HepG2 (cell line): Measurements from ENCODE around the gene PIN4. TPM values are rescaled to one million over a fixed set of nuclear protein-coding genes. Genes with fewer than 3 reads are reported as not detected.

ENCODE experiments used
- ATAC-seq: fragments of 200-7000 bp; cut with Tn5 transposase; 3 replicates; pipeline ENCODE4 v1.9.1; 2020; ENCODE audit warnings: mild to moderate bottlenecking, moderate library complexity
- BruUV-seq: library from RNA; stranded (reverse); fragments of 400-500 nt; replicated peaks from 2 replicates; lab custom pipeline; 2021; lab: Mats Ljungman, UMichigan
- CTCF ChIA-PET: fragments of 300-600 bp; formaldehyde crosslinking; extraction: SDS; loops from one replicate; lab custom pipeline; 2021; ENCODE audit warnings: low total read pairs, inconsistent platforms, low intra/inter-chr PET ratio; lab: Yijun Ruan, JAX
- POLR2A ChIA-PET: fragments of 350-600 bp; sonication (Branson Sonifier 250); formaldehyde crosslinking; loops from one replicate; lab custom pipeline; 2020; ENCODE audit warnings: antibody characterized with exemption, inconsistent platforms; lab: Yijun Ruan, JAX
- DNase-seq: peaks from one replicate; pipeline ENCODE4 v3.0.0-alpha.2; 2015; ENCODE audit warnings: low spot score
- FAIRE-seq: peaks from 3 replicates; lab custom pipeline; 2011; peaks lifted over from hg19 to GRCh38; lab: Jason Lieb, UNC
- H2AFZ ChIP-seq: one replicate; pipeline ENCODE4 v1.6.1; 2011; ENCODE audit warnings: low read length, inconsistent platforms
- H3K27ac ChIP-seq: fragments of 300-600 bp; 3 replicates; pipeline ENCODE4 v1.8.0; 2011; ENCODE audit warnings: mixed run types, mild to moderate bottlenecking, mixed read lengths, low read length, inconsistent platforms; ENCODE audit not compliant: insufficient read depth; ENCODE audit errors: extremely low read length
- H3K27me3 ChIP-seq, 2 experiments: fragments of 200-600 bp in 1 of 2; 2 replicates in 1 of 2; 3 replicates in 1 of 2; pipeline versions ENCODE4 v1.6.0 to v1.8.0; 2011; ENCODE audit warnings: low read length in 2 of 2, mild to moderate bottlenecking in 2 of 2, moderate library complexity in 2 of 2, inconsistent platforms in 1 of 2; ENCODE audit not compliant: insufficient read depth in 2 of 2, control insufficient read depth in 1 of 2
- H3K36me3 ChIP-seq, 2 experiments: fragments of 200-600 bp in 1 of 2; replicated peaks in 1 of 2; 2 replicates in 1 of 2; 3 replicates in 1 of 2; pipeline versions ENCODE4 v1.5.1 to v1.8.0; 2011; ENCODE audit warnings: low read length in 2 of 2, inconsistent platforms in 1 of 2; ENCODE audit not compliant: insufficient read depth in 2 of 2, control insufficient read depth in 1 of 2
- H3K4me1 ChIP-seq: 2 replicates; pipeline ENCODE4 v1.5.1; 2012; ENCODE audit warnings: low read length, inconsistent platforms; ENCODE audit not compliant: insufficient read depth
- H3K4me2 ChIP-seq: 2 replicates; pipeline ENCODE4 v1.6.0; 2011; ENCODE audit warnings: low read depth, low read length, inconsistent platforms
- H3K4me3 ChIP-seq, 3 experiments: fragments of 200-600 bp in 1 of 3; sonication (generic), shearing (Covaris generic) in 1 of 3; replicated peaks in 1 of 3; 2 replicates each; pipeline ENCODE4 v1.5.1; 2011 to 2016; ENCODE audit warnings: low read length in 3 of 3, inconsistent platforms in 2 of 3, low read depth in 2 of 3, mild to moderate bottlenecking in 2 of 3, control low read depth in 1 of 3, mixed read lengths in 1 of 3; ENCODE audit not compliant: insufficient read depth in 1 of 3
- H3K79me2 ChIP-seq: one replicate; pipeline ENCODE4 v1.6.1; 2011; ENCODE audit warnings: low read length, inconsistent platforms; ENCODE audit not compliant: insufficient read depth
- H3K9ac ChIP-seq: 2 replicates; pipeline ENCODE4 v1.6.0; 2011; ENCODE audit warnings: mild to moderate bottlenecking, low read depth, low read length, inconsistent platforms; ENCODE audit not compliant: insufficient read depth
- H3K9me3 ChIP-seq: 2 replicates; pipeline ENCODE4 v1.5.1; 2012; ENCODE audit warnings: mild to moderate bottlenecking, low read length
- H4K20me1 ChIP-seq: 2 replicates; pipeline ENCODE4 v1.6.0; 2011; ENCODE audit warnings: inconsistent platforms, mild to moderate bottlenecking, low read length, moderate library complexity; ENCODE audit not compliant: insufficient read depth
- AGO2 ChIP-seq: fragments of 200-400 bp; formaldehyde crosslinking; optimal IDR thresholded peaks from 2 replicates; pipeline ENCODE3; 2017; ENCODE audit warnings: mild to moderate bottlenecking, low read depth, low read length, moderate library complexity
- ARHGAP35 ChIP-seq: sonication (generic); formaldehyde crosslinking; IDR thresholded peaks from 2 replicates; pipeline ENCODE4 v1.9.0; 2022; ENCODE audit warnings: mild to moderate bottlenecking, inconsistent platforms, moderate library complexity, missing genetic modification reagents, borderline replicate concordance
- CBX1 ChIP-seq: IDR thresholded peaks from one replicate; pipeline ENCODE4 v1.6.1; 2016; ENCODE audit warnings: antibody characterized with exemption, low read depth
- CCDC6 ChIP-seq: sonication (generic); formaldehyde crosslinking; IDR thresholded peaks from 2 replicates; pipeline ENCODE4 v1.8.1; 2022; ENCODE audit warnings: mild to moderate bottlenecking, missing genetic modification reagents, moderate library complexity
- DRAP1 ChIP-seq: IDR thresholded peaks from 2 replicates; pipeline ENCODE4 v1.6.1; 2016; ENCODE audit warnings: missing genetic modification reagents, missing compliant biosample characterization
- MTF1 ChIP-seq: sonication (generic); formaldehyde crosslinking; IDR thresholded peaks from 2 replicates; pipeline ENCODE4 v1.5.0; 2020; ENCODE audit warnings: missing genetic modification reagents
- NFE2 ChIP-seq: sonication (generic); formaldehyde crosslinking; IDR thresholded peaks from 2 replicates; pipeline ENCODE4 v1.4.0; 2020; ENCODE audit warnings: missing genetic modification reagents
- TBP ChIP-seq: sonication (generic); formaldehyde crosslinking; IDR thresholded peaks from 2 replicates; pipeline ENCODE4 v1.5.0; 2020; ENCODE audit warnings: missing genetic modification reagents
- TBX2 ChIP-seq: sonication (generic); formaldehyde crosslinking; IDR thresholded peaks from 2 replicates; pipeline ENCODE4 v1.5.0; 2020; ENCODE audit warnings: missing genetic modification reagents, mild to moderate bottlenecking, borderline replicate concordance
- ZNF292 ChIP-seq: sonication (generic); formaldehyde crosslinking; IDR thresholded peaks from 2 replicates; pipeline ENCODE4 v1.8.1; 2022; ENCODE audit warnings: mild to moderate bottlenecking, low read depth, missing genetic modification reagents, borderline replicate concordance
- ZNF296 ChIP-seq: sonication (generic); formaldehyde crosslinking; conservative IDR thresholded peaks from 2 replicates; pipeline ENCODE4 v1.5.0; 2020; ENCODE audit warnings: mild to moderate bottlenecking, missing genetic modification reagents
- ZNF574 ChIP-seq: sonication (generic); formaldehyde crosslinking; IDR thresholded peaks from 2 replicates; pipeline ENCODE4 v1.4.0; 2020; ENCODE audit warnings: missing genetic modification reagents
- ZNF605 ChIP-seq: sonication (generic); formaldehyde crosslinking; IDR thresholded peaks from 2 replicates; pipeline ENCODE4 v1.8.0; 2022; ENCODE audit warnings: mild to moderate bottlenecking, missing genetic modification reagents
- ZNF7 ChIP-seq: IDR thresholded peaks from 2 replicates; pipeline ENCODE4 v1.6.1; 2016; ENCODE audit warnings: missing biosample characterization, missing genetic modification reagents
- ZSCAN31 ChIP-seq: sonication (generic); formaldehyde crosslinking; IDR thresholded peaks from 2 replicates; pipeline ENCODE4 v1.5.0; 2020; ENCODE audit warnings: low read depth, mild to moderate bottlenecking, missing genetic modification reagents
- WGBS: methylation state at CpG from one replicate; pipeline ENCODE4 v1.1.6; 2017; ENCODE audit warnings: low lambda C conversion rate; 5-methylcytosine and 5-hydroxymethylcytosine counted together
- in situ Hi-C: cut with HindIII; loops from 2 replicates; pipeline ENCODE4 v1.10.0; 2017; ENCODE audit warnings: low pct_unique_long_range_greater_than_20kb; ENCODE audit not compliant: extremely low pct_ligation_motif_present
- intact Hi-C: fragments of 100-400 bp; cut with micrococcal nuclease; formaldehyde crosslinking; loops from one replicate; pipeline ENCODE4 v1.10.0; 2022; ENCODE audit not compliant: unreplicated experiment
- polyA plus RNA-seq, 8 experiments: library from polyadenylated mRNA; depleted of rRNA in 3 of 8; stranded (reverse) in 7 of 8; unstranded in 1 of 8; fragments of >200 nt; fragmentation: Illumina TruSeq in 4 of 8; extraction: Trizol in 4 of 8; gene quantifications; 2 replicates each; pipeline versions ENCODE4 v1.2.1 to v1.2.3, GENCODE V29; 2011 to 2016; ENCODE audit warnings: low read depth in 4 of 8, missing spikeins in 1 of 8, mixed read lengths in 1 of 8; ENCODE audit not compliant: insufficient read depth in 1 of 8
- total RNA-seq, 5 experiments: library from RNA; depleted of rRNA; stranded (reverse); fragments of >200 nt; fragmentation: Illumina TruSeq; extraction: Trizol; gene quantifications; 2 replicates each; pipeline ENCODE4 v1.2.3, GENCODE V29; 2016; ENCODE audit warnings: low read depth in 1 of 5
- TF ChIP-seq, protein P1 (sequence below), 2 experiments: IDR thresholded peaks; 2 replicates each; pipeline ENCODE4 v1.6.1; 2011 to 2012; ENCODE audit warnings: low read length in 2 of 2, borderline replicate concordance in 1 of 2, low read depth in 1 of 2, mild to moderate bottlenecking in 1 of 2, moderate library complexity in 1 of 2

Gene PIN4
- total and polyA plus RNA-seq, 2 of the 13 experiments (the other 11 are each of a cell fraction or from before 2014, with no cell fraction given): 12.6 to 29.5 TPM

DNA sequence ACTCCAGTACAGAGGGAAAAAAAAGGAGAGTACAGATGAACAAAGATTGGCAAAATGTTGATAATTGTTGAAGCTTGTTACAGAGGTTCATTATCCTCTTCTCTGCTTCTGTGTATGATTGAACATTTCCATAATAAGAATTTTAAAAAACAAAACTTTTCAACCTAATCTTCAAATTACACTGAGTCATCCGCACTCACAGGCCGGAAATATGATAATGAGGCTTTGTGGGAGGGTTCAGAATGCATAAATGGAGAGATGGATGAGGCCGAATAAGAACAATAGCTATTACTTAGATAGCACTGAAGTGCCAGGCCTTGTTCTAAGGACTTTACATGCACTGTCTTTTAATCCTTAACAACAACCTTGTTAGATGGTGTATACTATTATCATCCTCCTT is 61.9 kb downstream of the PIN4 start:
- Histone ChIP-seq H2AFZ (no peak overlapping the region), H3K27ac (no peak overlapping the region), H3K4me2 (no peak overlapping the region), H3K4me1 (peaks cover 14% of the 10 kb centered on the region), H3K9me3 (no peaks in the 10 kb centered on the region), H3K79me2 (no peaks in the 10 kb centered on the region), H3K4me3 (no peak overlapping the region), H3K36me3 (no peaks in the 10 kb centered on the region), H3K27me3 (no peaks in the 10 kb centered on the region), H3K9ac (no peak overlapping the region), H4K20me1 (no peaks in the 10 kb centered on the region)
- ChIA-PET POLR2A (no interaction called here), CTCF (no interaction called here)
- 38% methylated on average over 3 of the region's 3 CpGs for WGBS
- no TSS peak for BruUV-seq
- DNase-seq (no peak), ATAC-seq (no peak), FAIRE-seq (no peak)
- in situ Hi-C loops: no loop called here
- intact Hi-C loops: no loop called here
- no peak for TF ChIP-seq NFE2
- TF ChIP-seq, protein P1, sequence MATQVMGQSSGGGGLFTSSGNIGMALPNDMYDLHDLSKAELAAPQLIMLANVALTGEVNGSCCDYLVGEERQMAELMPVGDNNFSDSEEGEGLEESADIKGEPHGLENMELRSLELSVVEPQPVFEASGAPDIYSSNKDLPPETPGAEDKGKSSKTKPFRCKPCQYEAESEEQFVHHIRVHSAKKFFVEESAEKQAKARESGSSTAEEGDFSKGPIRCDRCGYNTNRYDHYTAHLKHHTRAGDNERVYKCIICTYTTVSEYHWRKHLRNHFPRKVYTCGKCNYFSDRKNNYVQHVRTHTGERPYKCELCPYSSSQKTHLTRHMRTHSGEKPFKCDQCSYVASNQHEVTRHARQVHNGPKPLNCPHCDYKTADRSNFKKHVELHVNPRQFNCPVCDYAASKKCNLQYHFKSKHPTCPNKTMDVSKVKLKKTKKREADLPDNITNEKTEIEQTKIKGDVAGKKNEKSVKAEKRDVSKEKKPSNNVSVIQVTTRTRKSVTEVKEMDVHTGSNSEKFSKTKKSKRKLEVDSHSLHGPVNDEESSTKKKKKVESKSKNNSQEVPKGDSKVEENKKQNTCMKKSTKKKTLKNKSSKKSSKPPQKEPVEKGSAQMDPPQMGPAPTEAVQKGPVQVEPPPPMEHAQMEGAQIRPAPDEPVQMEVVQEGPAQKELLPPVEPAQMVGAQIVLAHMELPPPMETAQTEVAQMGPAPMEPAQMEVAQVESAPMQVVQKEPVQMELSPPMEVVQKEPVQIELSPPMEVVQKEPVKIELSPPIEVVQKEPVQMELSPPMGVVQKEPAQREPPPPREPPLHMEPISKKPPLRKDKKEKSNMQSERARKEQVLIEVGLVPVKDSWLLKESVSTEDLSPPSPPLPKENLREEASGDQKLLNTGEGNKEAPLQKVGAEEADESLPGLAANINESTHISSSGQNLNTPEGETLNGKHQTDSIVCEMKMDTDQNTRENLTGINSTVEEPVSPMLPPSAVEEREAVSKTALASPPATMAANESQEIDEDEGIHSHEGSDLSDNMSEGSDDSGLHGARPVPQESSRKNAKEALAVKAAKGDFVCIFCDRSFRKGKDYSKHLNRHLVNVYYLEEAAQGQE (IDR thresholded peaks at IDR 0.05; ENCODE audit: borderline replicate concordance in 1 of 2, low read depth in 1 of 2, low read length in 2 of 2): no peak
- no peak for TF ChIP-seq AGO2
- TF ChIP-seq TBX2 (CRISPR knock-in tag): no peak
- TF ChIP-seq ARHGAP35 (CRISPR knock-in tag): no peak
- TF ChIP-seq ZNF296 (CRISPR knock-in tag): no peak
- TF ChIP-seq ZSCAN31 (CRISPR knock-in tag): no peak
- TF ChIP-seq ZNF7 (CRISPR knock-in tag): no peak
- no peak for TF ChIP-seq ZNF605 (CRISPR knock-in tag)
- TF ChIP-seq ZNF292 (CRISPR knock-in tag): no peak
- TF ChIP-seq CCDC6: no peak
- TF ChIP-seq CBX1: no peak
- TF ChIP-seq MTF1 (CRISPR knock-in tag): no peak
- TF ChIP-seq TBP (CRISPR knock-in tag): no peak
- no peak for TF ChIP-seq DRAP1 (CRISPR knock-in tag)
- TF ChIP-seq ZNF574: no peak
